Esophagus muscularis mucosa (tissue), 4 donors: Measurements from ENCODE around the gene IGSF23. TPM values are rescaled to one million over a fixed set of nuclear protein-coding genes. Genes with fewer than 3 reads are reported as not detected.
"Not testable (repeated sequence)": the region's sequence is repeated elsewhere in the genome, so short reads cannot be mapped to it uniquely, and the experiment has no call there.

ENCODE experiments used
- DNase-seq: peaks from one replicate; pipeline ENCODE4 v3.0.0-alpha.2; 2017; ENCODE audit errors: extremely low spot score
- H3K27ac ChIP-seq, 4 donors: fragments of 200-600 bp; sonication (generic); replicated peaks in 1 of 4; 1 replicate in 3 of 4; 2 replicates in 1 of 4; pipeline ENCODE4 v1.5.1; 2016 to 2019; ENCODE audit warnings: mild to moderate bottlenecking in 1 of 4
- H3K27me3 ChIP-seq, 4 donors: fragments of 200-600 bp; sonication (generic); one replicate each; pipeline versions ENCODE4 v1.5.1 to v1.6.0; 2016 to 2019
- H3K36me3 ChIP-seq, 4 donors: fragments of 200-600 bp; sonication (generic); one replicate each; pipeline ENCODE4 v1.5.1; 2016 to 2019
- H3K4me1 ChIP-seq, 4 donors: fragments of 200-600 bp; sonication (generic); one replicate each; pipeline ENCODE4 v1.5.1; 2016 to 2019
- H3K4me3 ChIP-seq, 4 donors: fragments of 200-600 bp; sonication (generic); 1 replicate in 2 of 4; 2 replicates in 2 of 4; pipeline ENCODE4 v1.5.1; 2016 to 2019; ENCODE audit warnings: mild to moderate bottlenecking in 4 of 4, moderate library complexity in 1 of 4
- H3K9me3 ChIP-seq, 4 donors: fragments of 200-600 bp; sonication (generic); 1 replicate in 3 of 4; 2 replicates in 1 of 4; pipeline ENCODE4 v1.5.1; 2016 to 2019
- CTCF ChIP-seq, 3 experiments: fragments of 200-600 bp in 2 of 3; fragments of 450-650 bp in 1 of 3; sonication (generic) in 2 of 3; IDR thresholded peaks; one replicate each; pipeline ENCODE4 v1.5.1; 2017 to 2019; ENCODE audit warnings: antibody characterized with exemption in 3 of 3, mild to moderate bottlenecking in 2 of 3, moderate library complexity in 1 of 3
- EP300 ChIP-seq: sonication (generic); formaldehyde crosslinking; IDR thresholded peaks from one replicate; pipeline ENCODE4 v1.6.1; 2017; ENCODE audit warnings: antibody characterized with exemption
- POLR2A ChIP-seq: fragments of 450-650 bp; IDR thresholded peaks from one replicate; pipeline ENCODE4 v1.6.1; 2017; ENCODE audit warnings: antibody characterized with exemption, moderate library complexity, mild to moderate bottlenecking, low read depth
- POLR2AphosphoS5 ChIP-seq, 2 donors: sonication (generic); formaldehyde crosslinking; IDR thresholded peaks; one replicate each; pipeline ENCODE4 v1.6.1; 2017; ENCODE audit warnings: antibody characterized with exemption in 2 of 2
- WGBS: methylation state at CpG from one replicate; pipeline ENCODE4 v1.1.5; 2018; 5-methylcytosine and 5-hydroxymethylcytosine counted together
- intact Hi-C: fragments of 100-400 bp; cut with DNase I; formaldehyde crosslinking; loops from one replicate; pipeline ENCODE4 v1.15.1; 2023
- total RNA-seq, 4 donors: library from RNA; depleted of rRNA; stranded (reverse); fragments of >200 nt; gene quantifications; one replicate each; pipeline versions ENCODE4 v1.1.0 to v1.2.1, GENCODE V29; 2016

IGSF23 gene
- total RNA-seq, 4 donors from 2014 or later, result not detected

GRCh38 chr19:44592451-44592890 lies 20.9 kb upstream of the IGSF23 start:
- Histone ChIP-seq H3K9me3 (no peaks in the 10 kb centered on the region), H3K4me3 (no peak overlapping the region), H3K36me3 (no peaks in the 10 kb centered on the region), H3K27me3 (peaks cover 0 to 29% (median 0%) of the 10 kb centered on the region in 4 donors), H3K4me1 (peaks cover 0 to 7% (median 3%) of the 10 kb centered on the region in 4 donors), H3K27ac (no peak overlapping the region)
- TF ChIP-seq CTCF (IDR thresholded peaks at IDR 0.05) (no peak), POLR2AphosphoS5 (IDR thresholded peaks at IDR 0.05) (no peak), EP300 (no peak), POLR2A (no peak)
- 43% methylated on average over 2 of the region's 2 CpGs for WGBS
- no peak for DNase-seq
- intact Hi-C loops, result no loop called here

- no peaks in the 10 kb centered on the region for H3K36me3 ChIP-seq
- H3K27me3 ChIP-seq, result peaks cover 0 to 33% (median 0%) of the 10 kb centered on the region in 4 donors
- peaks cover 0 to 7% (median 2%) of the 10 kb centered on the region in 4 donors for H3K4me1 ChIP-seq
- no peak overlapping the region for H3K4me3 ChIP-seq
- peaks cover 0 to 3% (median under 1%) of the 10 kb centered on the region in 4 donors for H3K9me3 ChIP-seq
- no peak for TF ChIP-seq EP300
- TF ChIP-seq POLR2A, result no peak
- TF ChIP-seq CTCF (IDR thresholded peaks at IDR 0.05), result no peak
- no peak for TF ChIP-seq POLR2AphosphoS5 (IDR thresholded peaks at IDR 0.05)
- 79% methylated on average over 1 of the region's 1 CpG for WGBS
- intact Hi-C loops, result no loop called here
- H3K27ac ChIP-seq, result no peak overlapping the region
- DNase-seq, result no peak
Observed at GRCh38 chr19:44593294-44593693, 20.1 kb upstream of the IGSF23 start.

- WGBS, result 0% methylated on average over 1 of the region's 1 CpG
Observed at GRCh38 chr19:44593866-44594266, 19.5 kb upstream of the IGSF23 start.

GRCh38 chr19:44596428-44597130 lies 16.8 kb upstream of the IGSF23 start:
- TF ChIP-seq CTCF (IDR thresholded peaks at IDR 0.05) (no peak), EP300 (no peak), POLR2A (no peak), POLR2AphosphoS5 (IDR thresholded peaks at IDR 0.05) (no peak)
- 79% methylated on average over 10 of the region's 10 CpGs for WGBS
- Histone ChIP-seq H3K4me3 (no peak overlapping the region), H3K27me3 (peaks cover 0 to 43% (median 0%) of the 10 kb centered on the region in 4 donors), H3K27ac (no peak overlapping the region), H3K4me1 (peaks cover 0 to 4% (median 0%) of the 10 kb centered on the region in 4 donors), H3K36me3 (no peaks in the 10 kb centered on the region), H3K9me3 (peaks cover 0 to 5% (median 2%) of the 10 kb centered on the region in 4 donors)
- intact Hi-C loops, result no loop called here
- DNase-seq, result no peak

More at GRCh38 chr19:44593866-44594266, 19.5 kb upstream of the IGSF23 start:
- H3K4me3 ChIP-seq, H3K36me3 ChIP-seq, DNase-seq, H3K4me1 ChIP-seq, H3K27ac ChIP-seq, H3K9me3 ChIP-seq, intact Hi-C loops: not testable (repeated sequence)
- peaks cover 0 to 39% (median 0%) of the 10 kb centered on the region in 4 donors for H3K27me3 ChIP-seq

GRCh38 chr19:44597131-44597491 lies 16.3 kb upstream of the IGSF23 start:
- Histone ChIP-seq H3K9me3 (peaks cover 0 to 5% (median 2%) of the 10 kb centered on the region in 4 donors), H3K36me3 (no peaks in the 10 kb centered on the region), H3K27me3 (peaks cover 0 to 42% (median 0%) of the 10 kb centered on the region in 4 donors), H3K27ac (no peak overlapping the region), H3K4me1 (peaks cover 0 to 4% (median 0%) of the 10 kb centered on the region in 4 donors), H3K4me3 (no peak overlapping the region)
- no peak for DNase-seq
- intact Hi-C loops, result no loop called here
- TF ChIP-seq CTCF (IDR thresholded peaks at IDR 0.05) (no peak), POLR2AphosphoS5 (IDR thresholded peaks at IDR 0.05) (no peak), POLR2A (no peak), EP300 (no peak)
- 87% methylated on average over 3 of the region's 3 CpGs for WGBS
